GM18870 (cell line): ENCODE measurements around the gene CACNA2D4.

Experiments
- ATAC-seq: cut with Tn5 transposase; IDR thresholded peaks from one replicate; pipeline ENCODE4 v1.9.1; 2021; ENCODE audit warnings: moderate library complexity; ENCODE audit not compliant: unreplicated experiment

CACNA2D4 gene

DNA sequence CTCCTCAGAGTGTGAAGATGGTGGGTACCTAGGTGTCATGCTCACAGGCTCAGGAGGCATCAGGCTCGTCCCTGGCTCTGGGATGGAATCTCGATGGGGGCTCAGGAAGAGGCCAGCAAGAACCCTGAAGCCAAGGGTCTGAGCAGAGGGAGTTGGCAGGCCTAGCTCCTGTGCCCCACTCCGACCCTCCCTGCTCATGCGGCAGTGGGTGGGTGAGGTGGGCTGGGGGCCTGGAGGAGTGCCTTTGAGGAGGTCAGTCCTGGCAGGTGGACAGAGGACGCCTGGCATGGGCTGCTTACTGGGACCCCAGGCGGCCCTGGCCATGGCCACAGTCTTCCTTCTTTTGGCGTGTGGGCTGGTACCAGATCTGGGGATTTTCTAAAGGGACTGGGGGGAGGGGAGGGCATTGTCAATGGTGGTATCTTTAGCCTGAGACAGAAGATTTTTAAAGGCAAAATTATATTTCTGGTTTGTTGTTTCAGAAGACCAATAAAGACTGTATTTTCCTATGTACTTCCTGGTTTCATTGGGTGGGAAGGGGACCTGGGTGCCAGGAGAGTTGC lies 82.1 kb downstream of the CACNA2D4 start:
- no peak for ATAC-seq

DNA sequence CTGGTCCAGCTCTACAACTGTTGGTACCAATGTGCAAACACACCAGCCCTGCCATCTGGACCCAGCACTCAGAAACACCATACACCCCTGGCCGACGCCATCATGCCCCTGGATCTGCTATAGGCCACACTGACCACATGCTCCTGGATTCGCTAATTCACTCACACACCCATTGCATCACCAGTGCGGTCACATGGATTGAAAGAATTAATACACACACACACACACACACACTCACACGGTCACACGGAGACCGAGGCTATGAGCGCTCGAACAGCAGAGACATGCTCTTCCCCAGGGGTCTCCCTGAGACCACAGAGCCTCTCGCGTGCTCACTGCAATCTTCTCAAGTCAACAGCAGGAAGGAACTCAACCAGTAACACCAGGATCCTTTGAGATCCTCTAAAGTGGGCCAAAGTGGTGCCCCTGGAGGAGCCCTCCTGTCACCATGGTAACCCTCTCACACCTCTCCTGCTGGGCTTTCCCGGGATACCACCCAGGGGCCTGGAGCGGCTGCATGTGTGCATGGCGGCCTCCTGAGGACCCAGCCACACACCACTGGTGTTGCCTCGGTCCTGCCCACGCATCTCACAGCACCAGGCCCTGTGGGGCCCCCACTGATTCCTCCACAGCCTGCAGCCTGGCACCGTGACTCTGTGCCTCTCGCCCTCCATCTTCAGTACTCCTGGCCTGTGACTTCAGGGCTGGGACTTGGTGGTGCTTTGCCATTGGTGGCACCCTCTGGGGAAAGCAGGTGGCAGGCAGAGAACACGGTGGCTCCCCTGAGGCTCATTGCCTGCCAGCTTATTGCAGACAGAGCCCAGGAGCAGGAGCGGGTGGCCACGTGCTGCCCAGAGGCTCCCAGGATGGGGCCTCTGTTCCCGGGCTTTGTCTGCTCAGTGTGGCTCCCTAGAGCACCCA lies 83.0 kb downstream of the CACNA2D4 start:
- ATAC-seq = no peak

DNA sequence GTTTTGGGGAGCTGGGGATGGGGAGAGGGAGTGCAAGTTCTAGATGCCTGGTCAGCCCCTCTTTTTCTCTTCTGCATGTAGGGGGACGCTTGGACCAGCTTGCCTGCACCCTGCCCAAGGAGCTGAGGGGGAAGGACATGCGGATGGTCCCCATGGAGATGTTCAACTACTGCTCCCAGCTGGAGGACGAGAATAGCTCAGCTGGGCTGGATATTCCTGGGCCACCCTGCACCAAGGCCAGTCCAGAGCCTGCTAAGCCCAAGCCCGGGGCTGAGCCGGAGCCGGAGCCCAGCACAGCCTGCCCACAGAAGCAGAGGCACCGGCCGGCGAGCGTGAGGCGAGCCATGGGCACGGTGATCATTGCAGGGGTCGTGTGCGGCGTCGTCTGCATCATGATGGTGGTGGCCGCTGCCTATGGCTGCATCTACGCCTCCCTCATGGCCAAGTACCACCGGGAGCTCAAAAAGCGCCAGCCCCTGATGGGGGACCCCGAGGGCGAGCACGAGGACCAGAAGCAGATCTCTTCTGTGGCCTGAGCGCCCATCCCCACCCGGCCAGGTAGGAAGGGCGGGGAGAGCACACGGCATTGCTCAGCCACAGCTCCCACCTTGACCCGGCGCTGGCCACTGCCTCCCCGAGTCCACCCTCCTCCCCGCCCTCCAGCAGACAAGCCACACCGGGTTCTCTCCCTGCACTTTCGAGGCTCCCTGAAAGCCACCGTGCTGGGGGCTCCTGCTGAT lies 84.1 kb downstream of the CACNA2D4 start:
- no peak for ATAC-seq

GRCh38 chr12:1833596-1834028 lies 84.8 kb downstream of the CACNA2D4 start:
- ATAC-seq = no peak

DNA sequence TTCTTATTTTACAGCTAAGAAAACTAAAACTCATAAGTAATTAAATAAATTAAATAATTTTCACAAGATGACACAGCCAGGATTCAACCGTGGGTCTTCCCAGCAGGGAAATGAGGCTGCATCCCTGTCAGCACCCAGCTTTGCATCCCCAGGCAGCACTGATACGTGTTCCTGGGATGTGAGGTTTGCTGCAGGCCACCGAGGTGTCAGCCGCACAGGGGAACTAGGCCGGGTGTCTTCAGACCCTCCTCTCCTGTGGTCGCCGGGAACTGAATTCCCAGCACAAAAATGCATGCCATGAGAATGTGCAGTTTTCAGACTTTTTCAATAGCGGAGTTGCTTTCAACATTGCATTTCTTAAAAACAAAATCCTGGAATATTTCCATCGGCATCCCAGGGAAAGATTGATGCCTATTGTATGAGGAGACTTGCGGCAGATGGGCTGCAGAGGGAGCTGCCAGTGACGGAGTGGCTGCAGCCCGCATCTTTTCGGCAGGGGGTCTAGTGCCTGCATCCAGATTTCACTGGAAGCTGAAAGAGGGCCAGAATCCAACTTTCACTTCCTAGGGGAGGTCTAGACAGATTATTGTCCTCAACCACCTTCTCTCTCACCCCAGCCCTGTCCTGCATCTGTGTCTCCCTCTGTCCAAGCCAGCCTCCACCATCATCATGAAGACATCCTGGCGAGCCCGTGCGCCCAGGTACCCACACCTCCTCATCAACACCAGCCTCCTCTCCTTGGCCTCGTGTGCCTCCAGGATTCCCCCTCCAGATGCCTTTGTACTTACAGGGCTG lies 85.5 kb downstream of the CACNA2D4 start:
- no peak for ATAC-seq

DNA sequence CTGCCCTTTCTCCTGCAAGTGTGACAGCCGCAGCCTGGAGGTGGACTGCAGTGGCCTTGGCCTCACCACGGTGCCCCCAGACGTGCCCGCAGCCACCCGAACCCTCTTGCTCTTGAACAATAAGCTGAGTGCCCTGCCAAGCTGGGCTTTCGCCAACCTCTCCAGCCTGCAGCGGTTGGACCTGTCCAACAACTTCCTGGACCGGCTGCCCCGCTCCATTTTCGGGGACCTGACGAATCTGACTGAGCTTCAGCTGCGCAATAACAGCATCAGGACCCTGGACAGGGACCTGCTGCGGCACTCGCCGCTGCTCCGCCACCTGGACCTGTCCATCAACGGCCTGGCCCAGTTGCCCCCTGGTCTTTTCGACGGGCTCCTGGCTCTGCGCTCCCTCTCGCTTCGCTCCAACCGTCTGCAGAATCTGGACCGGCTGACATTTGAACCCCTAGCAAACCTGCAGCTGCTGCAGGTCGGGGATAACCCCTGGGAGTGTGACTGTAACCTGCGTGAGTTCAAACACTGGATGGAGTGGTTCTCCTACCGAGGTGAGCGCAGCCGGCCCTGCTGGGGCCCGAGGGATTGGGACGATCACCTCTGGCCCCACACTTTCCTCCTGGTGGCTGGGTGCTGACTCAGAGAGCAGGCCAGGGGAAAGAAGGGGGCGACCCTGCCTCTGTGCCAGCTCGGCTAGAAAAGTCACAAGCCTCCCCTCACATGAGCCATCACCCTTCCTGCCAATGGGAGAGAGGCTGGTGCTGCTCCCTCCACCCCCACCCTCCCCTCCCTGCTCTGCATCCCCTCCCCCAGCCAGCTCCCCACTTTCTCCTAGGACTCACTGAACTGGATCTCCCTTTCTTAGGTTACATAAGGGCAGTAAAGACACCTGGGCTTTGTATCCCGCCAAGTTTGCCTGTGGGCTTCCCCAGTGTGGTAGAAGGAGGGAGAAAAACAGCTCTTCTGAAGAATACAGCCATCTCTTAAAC lies 87.2 kb downstream of the CACNA2D4 start:
- ATAC-seq = no peak

GRCh38 chr12:1830401-1830845 lies 88.0 kb downstream of the CACNA2D4 start:
- no peak for ATAC-seq

DNA sequence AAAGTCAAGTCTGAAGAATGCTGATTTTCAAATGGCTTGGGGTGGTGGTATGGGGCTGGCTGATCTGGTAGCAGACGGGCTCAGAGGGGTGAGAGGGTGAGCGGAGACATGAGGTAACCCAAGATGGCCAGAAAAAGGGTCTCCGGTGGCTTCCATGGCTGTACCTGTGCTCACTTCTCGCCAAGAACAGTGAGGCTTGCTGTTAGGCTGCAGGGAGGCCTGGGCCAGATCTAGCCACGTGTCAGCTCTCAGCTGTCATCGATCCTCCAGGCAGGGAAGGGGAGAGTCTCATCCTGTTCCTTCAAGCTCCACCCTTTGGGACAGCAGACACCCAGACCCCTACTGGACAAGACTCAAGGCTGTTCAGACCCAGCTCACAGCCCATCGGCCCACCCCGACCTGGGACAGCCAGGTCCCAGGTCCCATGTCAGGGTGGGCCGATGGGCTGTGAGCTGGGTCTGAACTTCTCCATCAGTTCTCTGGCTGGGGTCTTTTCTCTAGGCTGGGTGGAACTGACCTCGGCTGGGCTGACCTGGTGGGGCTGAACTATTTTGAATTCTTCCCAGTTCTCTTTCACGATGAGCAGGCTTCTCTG lies 89.0 kb downstream of the CACNA2D4 start:
- ATAC-seq = no peak

DNA sequence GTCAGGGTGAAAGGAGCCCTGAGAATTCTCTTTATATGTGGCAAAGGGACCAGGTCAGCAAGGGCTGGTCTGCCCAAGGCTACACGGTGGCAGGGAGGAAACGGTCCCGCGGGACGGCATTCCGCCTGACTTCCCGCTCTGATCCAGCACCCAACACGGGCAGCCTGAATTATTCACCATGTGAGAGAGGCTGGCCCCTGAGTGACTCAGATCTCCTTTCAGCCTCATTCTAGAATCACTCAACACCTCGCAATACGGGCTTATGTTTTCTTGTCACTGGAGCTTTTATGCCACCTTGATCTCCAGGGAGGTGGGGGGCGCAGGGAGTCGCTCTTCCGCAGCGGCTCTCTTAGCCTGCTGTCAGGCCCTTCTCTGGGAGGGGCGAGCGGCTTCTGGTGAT lies 89.6 kb downstream of the CACNA2D4 start:
- no peak for ATAC-seq

- ATAC-seq = no peak
These were observed 90.3 kb downstream of the CACNA2D4 start for GRCh38 chr12:1827826-1828805.

DNA sequence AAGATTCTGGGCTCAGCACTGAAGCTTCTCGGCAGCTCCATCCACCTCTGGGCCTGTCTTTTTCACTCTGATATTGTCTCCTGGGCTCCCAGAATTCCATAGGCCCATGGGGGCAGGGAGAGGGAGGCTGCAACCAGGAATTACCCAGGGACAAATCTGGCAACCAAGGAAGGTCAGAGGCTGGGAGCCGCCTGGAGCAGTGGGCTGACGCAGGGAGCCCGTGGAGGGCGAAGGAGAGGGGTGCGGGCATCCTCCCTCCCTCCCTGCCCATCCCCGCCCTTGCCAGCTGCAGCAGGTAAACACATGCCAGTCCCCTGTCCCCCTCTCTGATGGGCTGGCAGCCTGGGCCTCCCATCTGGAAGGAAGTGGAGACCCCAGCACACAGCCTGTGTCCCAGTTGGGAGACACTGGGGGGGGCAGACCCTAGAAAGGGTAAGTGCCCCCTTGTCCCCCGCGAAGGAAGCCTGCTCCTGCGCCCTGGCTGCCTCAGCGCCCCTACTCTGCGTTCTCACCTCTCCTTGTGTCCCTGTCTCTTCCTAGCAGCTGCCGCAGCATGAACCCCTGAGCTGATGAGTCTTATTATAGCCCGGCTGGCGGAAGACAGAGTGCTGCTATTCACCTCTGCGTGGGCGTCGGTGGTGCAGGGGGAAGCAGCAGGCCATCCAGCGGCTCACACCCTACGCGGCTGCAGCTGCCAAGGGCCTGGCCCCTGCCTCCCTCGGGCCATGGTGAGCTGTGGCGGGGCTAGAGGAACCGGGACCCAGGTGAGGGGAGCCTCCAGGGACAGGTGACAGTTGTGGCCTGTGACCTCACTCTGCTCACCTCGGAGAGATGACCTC lies 91.4 kb downstream of the CACNA2D4 start:
- no peak for ATAC-seq

DNA sequence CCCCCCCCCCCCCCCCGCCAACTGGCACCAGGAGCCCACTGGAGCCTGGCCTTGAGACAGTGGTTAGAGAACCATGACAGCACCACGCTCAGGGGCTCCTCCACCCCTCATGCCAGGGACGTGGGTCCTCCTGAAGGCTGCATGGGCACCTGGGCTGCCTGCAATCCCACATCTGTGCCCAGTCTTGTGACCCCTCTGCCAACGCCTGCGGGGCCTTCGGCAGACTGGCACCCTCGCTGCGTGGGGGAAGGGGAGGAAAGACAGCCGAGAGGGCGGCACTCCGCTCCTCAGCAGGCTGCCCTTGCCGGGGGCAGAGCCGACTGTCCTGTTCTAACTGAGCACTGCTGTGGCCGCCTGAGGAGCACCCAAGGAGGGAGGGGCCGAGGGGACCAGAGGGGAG lies 92.1 kb downstream of the CACNA2D4 start:
- no peak for ATAC-seq

DNA sequence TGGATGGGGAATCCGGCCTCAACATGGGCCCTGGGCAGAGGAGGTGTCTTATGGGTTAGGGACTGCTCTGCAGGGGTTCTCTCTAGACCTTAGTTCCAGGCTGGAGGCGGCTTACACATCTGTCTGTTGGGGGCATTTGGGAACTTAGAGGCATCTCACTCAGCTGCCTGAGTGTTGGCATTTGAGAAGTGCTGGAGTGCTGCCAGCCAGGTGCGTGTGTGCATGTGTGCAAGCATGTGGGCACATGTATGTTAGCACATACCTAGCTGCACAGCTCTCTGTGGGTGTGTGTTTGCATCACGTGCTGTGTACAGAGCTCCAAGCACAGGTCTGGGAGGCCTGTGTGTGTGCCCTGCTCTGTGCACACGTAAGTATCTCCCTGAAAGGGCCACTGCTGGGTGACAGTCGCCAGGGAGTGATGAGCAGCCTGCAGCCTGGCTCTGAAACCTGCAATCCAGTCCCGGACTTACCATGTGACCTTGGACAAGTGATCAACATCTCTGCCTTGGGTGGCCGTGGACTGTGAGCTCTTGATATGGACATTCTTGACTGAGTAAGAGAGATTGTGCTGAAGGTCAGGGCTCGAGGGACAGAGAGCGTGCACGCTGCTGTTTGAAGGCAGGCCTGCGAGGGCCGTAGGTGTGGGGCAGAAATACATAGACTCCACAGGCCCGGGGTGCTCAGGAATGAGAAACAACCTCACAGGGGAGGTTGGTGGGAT lies 92.9 kb downstream of the CACNA2D4 start:
- ATAC-seq = no peak

- ATAC-seq = no peak
These were observed 95.2 kb downstream of the CACNA2D4 start for GRCh38 chr12:1823237-1823636.

DNA sequence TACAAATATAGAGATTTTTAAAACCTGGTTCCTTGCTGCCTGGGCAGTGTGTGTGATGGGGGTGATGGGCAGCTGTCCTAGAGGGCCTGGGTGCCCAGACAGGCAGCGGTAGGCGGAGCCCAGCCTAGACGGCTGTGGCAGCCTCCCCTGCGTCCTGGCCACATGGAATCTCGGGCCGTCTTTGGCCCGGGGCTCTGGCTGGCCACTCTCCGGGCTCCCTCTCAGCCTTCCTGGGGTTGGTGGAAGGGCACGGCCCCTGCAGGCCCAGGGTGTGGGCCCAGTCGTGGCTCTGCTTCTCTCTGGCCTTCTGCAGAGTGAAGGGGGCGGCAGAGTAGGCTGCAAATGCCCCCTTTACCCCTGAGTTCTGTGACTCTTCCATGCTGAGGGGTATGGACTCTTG lies 95.8 kb downstream of the CACNA2D4 start:
- no peak for ATAC-seq

GRCh38 chr12:1821805-1822204 lies 96.6 kb downstream of the CACNA2D4 start:
- ATAC-seq = no peak

DNA sequence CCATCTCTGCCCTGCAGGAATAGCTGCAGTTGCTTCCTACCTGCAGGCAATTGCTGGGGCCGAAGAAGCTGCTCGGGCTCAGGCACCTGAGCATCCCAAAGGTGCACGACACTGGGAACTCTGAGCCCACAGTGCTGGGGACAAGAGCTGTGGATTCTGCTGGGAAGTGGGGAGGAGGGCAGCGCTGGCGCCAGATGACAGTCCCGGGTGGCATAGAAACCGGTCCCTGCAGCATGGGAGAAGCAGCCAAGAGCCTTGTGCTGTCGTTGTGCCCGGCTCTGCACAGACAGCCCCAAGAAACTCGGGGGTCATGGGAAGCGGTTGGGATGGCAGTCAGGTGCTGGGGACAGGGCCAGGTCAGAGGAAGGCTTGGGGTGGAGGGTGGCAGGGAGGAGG lies 97.6 kb downstream of the CACNA2D4 start:
- ATAC-seq = no peak
